Fibroblast of villous mesenchyme (primary cell): Measurements from ENCODE around the gene PCBP3. TPM values are rescaled to one million over a fixed set of nuclear protein-coding genes. Genes with fewer than 3 reads are reported as not detected.

ENCODE experiments used
- DNase-seq: peaks from one replicate; pipeline ENCODE4 v3.0.0-alpha.2; 2010; ENCODE audit warnings: low read depth
- H3K4me3 ChIP-seq: 2 replicates; pipeline ENCODE4 v1.5.1; 2011; ENCODE audit warnings: low read depth, mild to moderate bottlenecking, low read length
- total RNA-seq: library from RNA; depleted of rRNA; stranded (reverse); fragments of >200 nt; gene quantifications from 2 replicates; pipeline ENCODE4 v1.2.3, GENCODE V29; 2012
- TF ChIP-seq, protein P1 (sequence below): IDR thresholded peaks from 2 replicates; pipeline ENCODE4 v1.5.1; 2012; ENCODE audit warnings: low read depth, mild to moderate bottlenecking, low read length; ENCODE audit not compliant: insufficient read depth

Gene PCBP3
- total RNA-seq, 1 donor: 1.3 TPM

DNA sequence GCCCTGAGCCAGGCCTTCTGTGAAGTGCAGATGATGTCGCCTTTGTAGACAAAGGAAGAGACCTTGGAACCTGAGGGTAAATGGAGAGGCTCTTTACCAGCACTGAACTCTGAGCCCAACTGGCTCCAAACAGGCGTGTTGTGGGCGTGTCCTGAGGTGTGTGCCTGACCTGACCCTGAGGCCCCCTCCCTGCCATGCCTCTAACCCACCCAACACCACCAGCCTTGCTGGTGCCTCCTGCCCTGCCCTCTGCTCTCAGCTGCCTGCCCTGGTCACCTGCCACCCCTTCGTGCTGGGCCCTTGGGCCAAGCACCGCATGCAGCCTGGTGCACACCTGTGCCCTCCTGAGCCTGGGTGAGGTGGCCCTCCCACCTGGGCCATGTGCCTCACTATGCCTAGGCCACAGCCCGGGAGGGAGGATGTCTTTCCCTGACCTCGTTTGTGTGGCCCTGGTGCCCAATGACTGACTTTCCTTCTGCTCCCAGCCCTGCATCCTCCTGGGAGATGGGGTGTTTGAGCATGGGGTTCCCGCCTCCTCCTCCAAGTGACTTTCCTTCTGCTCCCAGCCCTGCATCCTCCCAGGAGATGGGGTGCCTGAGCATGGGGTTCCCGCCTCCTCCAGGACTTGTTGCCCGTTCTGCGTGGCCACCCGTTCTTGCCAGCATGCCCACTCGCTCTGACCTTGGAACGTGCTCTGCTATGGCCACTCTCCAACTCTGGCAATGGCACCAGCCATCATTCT, 157.0 kb downstream of the PCBP3 start:
- H3K4me3 ChIP-seq: no peak overlapping the region
- TF ChIP-seq, protein P1, sequence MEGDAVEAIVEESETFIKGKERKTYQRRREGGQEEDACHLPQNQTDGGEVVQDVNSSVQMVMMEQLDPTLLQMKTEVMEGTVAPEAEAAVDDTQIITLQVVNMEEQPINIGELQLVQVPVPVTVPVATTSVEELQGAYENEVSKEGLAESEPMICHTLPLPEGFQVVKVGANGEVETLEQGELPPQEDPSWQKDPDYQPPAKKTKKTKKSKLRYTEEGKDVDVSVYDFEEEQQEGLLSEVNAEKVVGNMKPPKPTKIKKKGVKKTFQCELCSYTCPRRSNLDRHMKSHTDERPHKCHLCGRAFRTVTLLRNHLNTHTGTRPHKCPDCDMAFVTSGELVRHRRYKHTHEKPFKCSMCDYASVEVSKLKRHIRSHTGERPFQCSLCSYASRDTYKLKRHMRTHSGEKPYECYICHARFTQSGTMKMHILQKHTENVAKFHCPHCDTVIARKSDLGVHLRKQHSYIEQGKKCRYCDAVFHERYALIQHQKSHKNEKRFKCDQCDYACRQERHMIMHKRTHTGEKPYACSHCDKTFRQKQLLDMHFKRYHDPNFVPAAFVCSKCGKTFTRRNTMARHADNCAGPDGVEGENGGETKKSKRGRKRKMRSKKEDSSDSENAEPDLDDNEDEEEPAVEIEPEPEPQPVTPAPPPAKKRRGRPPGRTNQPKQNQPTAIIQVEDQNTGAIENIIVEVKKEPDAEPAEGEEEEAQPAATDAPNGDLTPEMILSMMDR: no peak
- DNase-seq: no peak

DNA sequence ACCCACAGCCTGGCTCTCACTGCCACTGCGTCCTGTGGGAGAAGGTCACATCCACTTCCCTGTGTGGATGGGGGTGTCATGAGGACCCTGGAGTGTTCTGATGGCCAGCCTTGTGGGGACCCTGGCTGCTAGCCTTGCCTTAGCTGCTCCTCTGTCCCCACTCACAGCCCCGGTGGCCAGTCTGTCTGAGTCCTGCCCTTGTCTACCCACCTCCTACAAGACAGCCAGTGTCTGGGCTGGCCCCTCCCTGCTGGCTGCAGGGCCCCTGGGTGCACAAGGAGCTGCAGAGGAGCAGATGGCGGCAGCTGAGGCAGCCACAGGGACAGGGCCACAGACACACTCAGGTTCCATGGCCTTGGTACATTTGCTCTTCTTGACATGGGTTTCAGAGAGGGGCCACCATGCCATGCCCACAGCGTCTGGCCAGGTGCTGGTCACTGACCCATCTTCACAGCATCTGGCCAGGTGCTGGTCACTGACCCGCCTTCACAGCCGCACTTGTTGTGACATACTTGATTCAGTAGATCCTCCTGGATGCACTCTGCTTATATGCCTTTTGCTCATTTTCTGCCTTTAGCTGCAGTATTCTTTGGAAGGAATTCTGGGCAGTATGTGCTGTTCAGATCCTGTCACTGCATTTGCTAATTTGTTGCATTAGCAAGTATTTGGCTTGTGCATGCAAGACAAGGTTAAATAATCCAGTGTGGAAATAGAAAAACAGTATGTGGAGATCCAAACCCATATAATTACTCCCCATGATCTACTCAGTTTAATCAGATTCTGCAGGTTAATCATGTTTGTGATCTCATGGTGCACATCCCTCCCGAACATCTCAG, 157.8 kb downstream of the PCBP3 start:
- TF ChIP-seq, protein P1: no peak
- no peak overlapping the region for H3K4me3 ChIP-seq
- no peak for DNase-seq

- H3K4me3 ChIP-seq: no peak overlapping the region
- DNase-seq: no peak
- TF ChIP-seq, protein P1: no peak
Measured at GRCh38 chr21:45801989-45802388, 158.5 kb downstream of the PCBP3 start.

DNA sequence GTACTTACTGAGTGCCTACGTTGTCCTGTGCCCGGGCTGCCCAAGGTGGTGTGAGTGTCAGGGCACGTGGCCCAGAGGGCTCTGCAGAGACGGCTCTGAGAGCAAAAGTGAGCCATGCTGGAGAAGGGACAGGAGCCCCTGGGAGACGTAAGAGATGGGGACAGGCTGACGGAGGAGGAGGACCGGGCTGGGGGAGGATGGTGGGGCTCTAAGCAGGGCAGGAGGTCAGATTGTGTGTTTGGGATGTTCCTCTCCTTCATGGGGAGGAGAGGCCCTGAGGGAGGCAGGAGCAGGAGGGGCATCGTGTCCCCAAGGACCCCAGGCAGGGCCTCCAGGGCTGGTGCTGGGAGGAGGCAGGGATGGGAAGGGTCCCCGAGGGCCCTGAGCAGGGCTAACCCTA, 158.9 kb downstream of the PCBP3 start:
- DNase-seq: no peak
- no peak overlapping the region for H3K4me3 ChIP-seq
- TF ChIP-seq, protein P1: no peak

DNA sequence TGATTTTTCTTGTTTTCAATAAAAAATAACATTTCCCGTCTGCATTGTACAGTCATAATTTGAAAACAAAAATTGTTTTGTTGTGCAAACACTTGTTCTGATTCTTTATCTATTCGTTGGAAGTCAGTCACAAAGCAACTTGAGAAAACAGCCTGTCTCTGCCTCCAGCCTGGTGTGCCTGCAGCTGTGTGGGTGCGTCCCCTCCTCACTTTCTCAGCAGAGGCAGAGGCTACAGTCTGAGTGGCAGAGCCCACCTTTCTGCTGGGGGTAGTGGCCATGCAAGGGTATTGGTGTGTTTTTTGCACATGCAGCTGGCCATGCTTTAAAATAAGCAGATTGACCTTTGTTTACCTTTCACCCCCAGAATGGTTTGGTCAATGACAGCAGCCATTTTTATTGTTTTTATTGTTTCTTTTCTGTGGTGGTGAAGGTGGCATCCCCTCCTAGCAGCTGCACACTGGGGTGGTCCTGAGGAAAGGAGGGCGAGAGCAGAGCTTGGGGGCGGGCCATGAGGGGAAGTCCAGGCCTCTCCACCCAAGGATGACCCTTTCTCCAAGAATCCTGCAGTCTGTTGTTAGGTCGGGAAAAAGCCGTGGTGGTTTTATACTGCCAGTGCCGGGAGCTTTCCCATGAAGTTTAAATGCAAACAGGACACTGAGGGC, 159.6 kb downstream of the PCBP3 start:
- TF ChIP-seq, protein P1: no peak
- DNase-seq: no peak
- H3K4me3 ChIP-seq: no peak overlapping the region

GRCh38 chr21:45803618-45804340, 160.3 kb downstream of the PCBP3 start:
- no peak for DNase-seq
- TF ChIP-seq, protein P1: no peak
- no peak overlapping the region for H3K4me3 ChIP-seq
